Smooth muscle cell (in vitro differentiated cells): ENCODE measurements around the gene CABP5. TPM values are rescaled to one million over a fixed set of nuclear protein-coding genes. Genes with fewer than 3 reads are reported as not detected.

Experiments used
- DNase-seq: peaks from one replicate; lab custom pipeline; 2025; ENCODE audit not compliant: unreplicated experiment; lab: John Stamatoyannopoulos, UW
- H2AFZ ChIP-seq: fragments of 200-600 bp; sonication (generic); 2 replicates; pipeline ENCODE4 v1.6.0; 2016; ENCODE audit warnings: antibody characterized with exemption, low read depth, mild to moderate bottlenecking
- H3F3A ChIP-seq: fragments of 200-600 bp; sonication (generic); 2 replicates; pipeline ENCODE4 v1.6.0; 2017; ENCODE audit warnings: antibody characterized with exemption, low read depth
- H3K27ac ChIP-seq: fragments of 200-600 bp; sonication (generic); 2 replicates; pipeline ENCODE4 v1.5.1; 2016; ENCODE audit warnings: low read depth, mild to moderate bottlenecking
- H3K27me3 ChIP-seq: fragments of 200-600 bp; sonication (generic); 2 replicates; pipeline ENCODE4 v1.6.1; 2016; ENCODE audit warnings: low read depth, mild to moderate bottlenecking
- H3K36me3 ChIP-seq: fragments of 200-600 bp; sonication (generic); 2 replicates; pipeline ENCODE4 v1.5.1; 2016; ENCODE audit warnings: low read depth
- H3K4me1 ChIP-seq: fragments of 200-600 bp; sonication (generic); 2 replicates; pipeline ENCODE4 v1.5.1; 2016; ENCODE audit warnings: low read depth
- H3K4me2 ChIP-seq: fragments of 200-600 bp; sonication (generic); 2 replicates; pipeline ENCODE4 v1.6.0; 2016; ENCODE audit warnings: mild to moderate bottlenecking
- H3K4me3 ChIP-seq: fragments of 200-600 bp; sonication (generic); 2 replicates; pipeline ENCODE4 v1.5.1; 2016; ENCODE audit warnings: mild to moderate bottlenecking
- H3K79me2 ChIP-seq: fragments of 200-600 bp; sonication (generic); 2 replicates; pipeline ENCODE4 v1.6.0; 2016; ENCODE audit warnings: low read depth, mild to moderate bottlenecking
- H3K9ac ChIP-seq: fragments of 200-600 bp; sonication (generic); 2 replicates; pipeline ENCODE4 v1.6.0; 2016; ENCODE audit warnings: low read depth
- H3K9me3 ChIP-seq: fragments of 200-600 bp; sonication (generic); replicated peaks from 2 replicates; pipeline ENCODE4 v1.5.1; 2016; ENCODE audit warnings: low read depth
- H4K20me1 ChIP-seq: fragments of 200-600 bp; sonication (generic); 2 replicates; pipeline ENCODE4 v1.6.0; 2016; ENCODE audit warnings: low read depth
- WGBS: methylation state at CpG from one replicate; pipeline ENCODE4 v1.1.7; 2016; ENCODE audit warnings: low lambda C conversion rate; 5-methylcytosine and 5-hydroxymethylcytosine counted together
- polyA plus RNA-seq: library from polyadenylated mRNA; unstranded; fragments of >200 nt; fragmentation: Nextera tagmentation; extraction: Ambion mirVana; gene quantifications from 2 replicates; pipeline ENCODE4 v1.2.1, GENCODE V29; 2016
- total RNA-seq: library from RNA; depleted of rRNA; stranded (reverse); fragments of >200 nt; gene quantifications from 2 replicates; pipeline ENCODE4 v1.2.3, GENCODE V29; 2014
- TF ChIP-seq, protein P1 (sequence below): fragments of 200-600 bp; sonication (generic); IDR thresholded peaks from 2 replicates; pipeline ENCODE4 v1.5.1; 2017; ENCODE audit warnings: borderline replicate concordance, mild to moderate bottlenecking, antibody characterized with exemption; ENCODE audit not compliant: insufficient read depth, poor library complexity, severe bottlenecking

CABP5 gene
- total and polyA plus RNA-seq, 2 experiments from 2014 or later: not detected

- Histone ChIP-seq H3K27ac (no peak overlapping the region), H3F3A (no peaks in the 10 kb centered on the region), H3K4me1 (no peaks in the 10 kb centered on the region), H3K27me3 (no peaks in the 10 kb centered on the region), H4K20me1 (no peaks in the 10 kb centered on the region), H3K9me3 (no peaks in the 10 kb centered on the region), H3K9ac (no peak overlapping the region), H3K79me2 (no peaks in the 10 kb centered on the region), H3K4me2 (no peak overlapping the region), H3K4me3 (no peak overlapping the region), H3K36me3 (no peaks in the 10 kb centered on the region), H2AFZ (no peak overlapping the region)
- TF ChIP-seq, protein P1, sequence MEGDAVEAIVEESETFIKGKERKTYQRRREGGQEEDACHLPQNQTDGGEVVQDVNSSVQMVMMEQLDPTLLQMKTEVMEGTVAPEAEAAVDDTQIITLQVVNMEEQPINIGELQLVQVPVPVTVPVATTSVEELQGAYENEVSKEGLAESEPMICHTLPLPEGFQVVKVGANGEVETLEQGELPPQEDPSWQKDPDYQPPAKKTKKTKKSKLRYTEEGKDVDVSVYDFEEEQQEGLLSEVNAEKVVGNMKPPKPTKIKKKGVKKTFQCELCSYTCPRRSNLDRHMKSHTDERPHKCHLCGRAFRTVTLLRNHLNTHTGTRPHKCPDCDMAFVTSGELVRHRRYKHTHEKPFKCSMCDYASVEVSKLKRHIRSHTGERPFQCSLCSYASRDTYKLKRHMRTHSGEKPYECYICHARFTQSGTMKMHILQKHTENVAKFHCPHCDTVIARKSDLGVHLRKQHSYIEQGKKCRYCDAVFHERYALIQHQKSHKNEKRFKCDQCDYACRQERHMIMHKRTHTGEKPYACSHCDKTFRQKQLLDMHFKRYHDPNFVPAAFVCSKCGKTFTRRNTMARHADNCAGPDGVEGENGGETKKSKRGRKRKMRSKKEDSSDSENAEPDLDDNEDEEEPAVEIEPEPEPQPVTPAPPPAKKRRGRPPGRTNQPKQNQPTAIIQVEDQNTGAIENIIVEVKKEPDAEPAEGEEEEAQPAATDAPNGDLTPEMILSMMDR: no peak
- DNase-seq: no peak
- WGBS: 82% methylated on average over 10 of the region's 10 CpGs
Measured at GRCh38 chr19:48051335-48052033, 7.6 kb upstream of the CABP5 start.

DNA sequence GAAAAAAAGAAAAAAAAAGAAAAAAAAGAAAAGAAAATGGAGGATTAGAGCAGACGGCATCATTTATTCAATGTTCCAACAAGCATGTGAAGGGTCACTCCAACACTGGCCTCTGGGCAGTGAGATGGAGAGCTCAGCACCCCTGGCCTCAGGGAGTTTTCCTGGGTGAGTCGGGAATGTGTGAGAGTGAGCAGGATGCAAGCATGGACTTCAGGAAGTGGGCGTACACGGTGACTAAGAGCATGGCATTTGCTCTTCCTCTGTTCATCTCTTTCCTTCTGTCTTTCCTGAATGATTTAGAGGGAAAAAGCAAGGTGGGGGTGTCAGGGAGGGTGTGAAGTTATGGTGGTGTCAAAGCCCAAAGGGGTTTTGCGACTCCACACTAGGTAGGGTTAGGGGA lies 682 bp upstream of the CABP5 start:
- H2AFZ ChIP-seq: no peak overlapping the region
- H3K36me3 ChIP-seq: no peaks in the 10 kb centered on the region
- H3K79me2 ChIP-seq: no peaks in the 10 kb centered on the region
- TF ChIP-seq, protein P1: no peak
- no peak overlapping the region for H3K27ac ChIP-seq
- DNase-seq: no peak
- H3K9me3 ChIP-seq: no peaks in the 10 kb centered on the region
- H3K4me1 ChIP-seq: no peaks in the 10 kb centered on the region
- H3K4me3 ChIP-seq: no peak overlapping the region
- H3F3A ChIP-seq: no peaks in the 10 kb centered on the region
- H4K20me1 ChIP-seq: no peaks in the 10 kb centered on the region
- WGBS: 91% methylated on average over 5 of the region's 5 CpGs
- H3K9ac ChIP-seq: no peak overlapping the region
- no peak overlapping the region for H3K4me2 ChIP-seq
- H3K27me3 ChIP-seq: no peaks in the 10 kb centered on the region

DNA sequence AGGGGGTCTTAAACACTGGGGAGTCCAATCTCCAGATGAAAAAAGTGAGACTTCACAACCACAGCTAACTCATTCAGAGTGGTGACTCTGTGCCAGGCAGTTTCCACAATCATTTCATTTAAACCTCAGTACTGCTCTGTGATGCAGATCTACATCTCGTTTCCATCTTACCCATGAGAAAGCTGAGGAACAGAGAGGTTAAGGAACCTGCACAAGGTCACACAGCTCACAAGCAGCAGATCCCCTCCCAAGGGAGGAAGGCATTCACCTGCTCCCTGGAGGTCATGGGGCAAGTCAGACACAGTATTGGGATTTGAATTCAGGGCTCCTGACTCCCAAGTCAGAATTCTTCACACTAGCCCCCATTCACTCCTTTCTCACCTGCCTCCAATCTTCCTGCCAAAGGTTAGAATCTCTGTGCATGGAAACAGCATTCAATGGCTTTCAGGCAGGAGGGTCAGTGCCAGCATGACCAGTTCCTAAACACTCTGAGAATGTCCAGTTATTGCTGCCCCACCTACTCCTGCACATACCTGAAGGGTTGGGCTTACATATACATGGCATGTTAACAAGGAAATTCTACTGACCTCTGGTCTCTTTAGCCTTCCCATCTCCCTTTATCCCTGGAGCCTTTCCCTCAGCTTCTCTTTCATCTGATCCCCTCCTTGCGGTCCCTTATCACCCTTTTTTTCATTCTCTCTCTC lies 1.9 kb downstream of the CABP5 start:
- WGBS: 67% methylated on average over 2 of the region's 2 CpGs
- Histone ChIP-seq H3K4me1 (no peaks in the 10 kb centered on the region), H2AFZ (no peak overlapping the region), H3K9ac (no peak overlapping the region), H3F3A (no peaks in the 10 kb centered on the region), H3K4me3 (no peak overlapping the region), H3K4me2 (no peak overlapping the region), H4K20me1 (no peaks in the 10 kb centered on the region), H3K9me3 (no peaks in the 10 kb centered on the region), H3K79me2 (no peaks in the 10 kb centered on the region), H3K36me3 (no peaks in the 10 kb centered on the region), H3K27ac (no peak overlapping the region), H3K27me3 (no peaks in the 10 kb centered on the region)
- TF ChIP-seq, protein P1: no peak
- no peak for DNase-seq

GRCh38 chr19:48036765-48037164 lies 7.1 kb downstream of the CABP5 start:
- Histone ChIP-seq H3F3A (no peaks in the 10 kb centered on the region), H3K27ac (no peak overlapping the region), H4K20me1 (no peaks in the 10 kb centered on the region), H3K79me2 (no peaks in the 10 kb centered on the region), H3K9ac (no peak overlapping the region), H3K36me3 (no peaks in the 10 kb centered on the region), H3K9me3 (peaks cover 3% of the 10 kb centered on the region), H3K4me3 (no peak overlapping the region), H3K27me3 (no peaks in the 10 kb centered on the region), H3K4me2 (no peak overlapping the region), H3K4me1 (no peaks in the 10 kb centered on the region), H2AFZ (no peak overlapping the region)
- TF ChIP-seq, protein P1: no peak
- no peak for DNase-seq
- 77% methylated on average over 2 of the region's 2 CpGs for WGBS
